ENCODE results near the gene JAM3. TPM values are rescaled to one million over a fixed set of nuclear protein-coding genes. Genes with fewer than 3 reads are reported as not detected.

The JAM3 gene
- total and polyA plus RNA-seq, 2 donors (not counting 1 experiment from before 2014, with no cell fraction given): 44.1 to 85.7 TPM

DNA sequence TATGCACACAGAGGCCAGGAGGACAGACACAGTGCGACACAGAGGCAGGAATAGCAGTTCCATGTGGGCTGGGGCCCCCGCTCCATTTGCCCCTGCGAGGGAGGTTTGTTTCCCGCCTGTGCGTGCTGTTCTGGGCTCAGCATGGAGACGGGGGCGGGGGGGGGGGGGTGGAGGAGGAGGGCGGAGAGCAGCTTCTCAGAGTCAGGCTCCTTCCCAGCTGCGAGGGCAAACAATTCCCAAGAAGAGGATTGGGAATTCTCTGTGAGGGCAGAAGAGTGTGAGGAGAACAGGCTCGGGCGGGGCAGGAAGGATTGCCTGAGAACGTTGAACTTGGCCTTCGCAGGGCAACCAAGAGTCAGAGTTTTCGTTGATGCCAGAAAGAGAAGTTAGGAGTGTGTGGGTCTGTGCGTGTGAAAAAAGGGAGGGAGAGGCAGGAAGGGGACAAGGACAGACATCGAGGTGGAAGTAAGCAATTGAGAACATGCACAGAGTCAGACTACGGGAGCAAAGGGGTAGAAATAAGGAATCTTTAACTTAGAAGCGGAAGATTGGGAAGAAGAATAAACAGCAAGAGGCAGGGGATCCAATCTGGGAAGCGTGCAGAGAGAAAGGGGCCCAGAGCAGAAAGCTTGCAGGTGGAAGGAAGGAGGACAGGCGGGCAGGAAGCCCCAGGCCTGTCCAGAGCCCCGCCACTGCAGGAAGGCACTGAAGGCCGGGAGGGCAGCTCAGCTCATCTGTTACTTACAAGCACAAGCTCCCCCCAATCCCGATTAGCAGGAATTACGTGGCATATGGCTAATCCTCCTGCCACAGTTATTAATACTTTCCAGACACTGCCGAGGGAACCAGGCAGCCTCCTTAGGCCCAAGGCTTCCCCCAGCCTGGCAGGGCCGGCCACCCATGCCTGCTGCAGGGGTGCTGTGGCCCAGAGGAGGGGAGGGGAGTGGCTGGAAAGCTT is 15.6 kb upstream of the JAM3 start:
- H3K79me2 ChIP-seq (ENCODE audit: control insufficient read depth, insufficient read depth, low read length): no peaks in the 10 kb centered on the region
- H3K27me3 ChIP-seq (ENCODE audit: control insufficient read depth, insufficient read depth, low read length): no peaks in the 10 kb centered on the region
- H3K9me3 ChIP-seq (ENCODE audit: control insufficient read depth, insufficient read depth, low read depth, low read length): no peaks in the 10 kb centered on the region
- DNase-seq (ENCODE audit: low read depth in 2 of 2): no peak
- H4K20me1 ChIP-seq (ENCODE audit: control insufficient read depth, extremely low read depth, insufficient read depth, low read length): no peaks in the 10 kb centered on the region
- no peak overlapping the region for H3K27ac ChIP-seq (ENCODE audit: insufficient read depth, low read length)
- peaks cover 2% of the 10 kb centered on the region for H3K4me1 ChIP-seq (ENCODE audit: control insufficient read depth, extremely low read depth, insufficient read depth, low read length)
- H3K4me3 ChIP-seq (replicated peaks in 1 of 4; ENCODE audit: control extremely low read depth in 1 of 4, insufficient read depth in 1 of 4, low read depth in 3 of 4, low read length in 4 of 4): no peak overlapping the region
- no peak overlapping the region for H3K4me2 ChIP-seq (ENCODE audit: extremely low read depth, insufficient read depth, low read length)
- peak overlapping the region; percentile 18 for H2AFZ ChIP-seq (ENCODE audit: low read length)
- no peak overlapping the region for H3K9ac ChIP-seq (ENCODE audit: insufficient read depth, low read length)
- TF ChIP-seq, protein P1, sequence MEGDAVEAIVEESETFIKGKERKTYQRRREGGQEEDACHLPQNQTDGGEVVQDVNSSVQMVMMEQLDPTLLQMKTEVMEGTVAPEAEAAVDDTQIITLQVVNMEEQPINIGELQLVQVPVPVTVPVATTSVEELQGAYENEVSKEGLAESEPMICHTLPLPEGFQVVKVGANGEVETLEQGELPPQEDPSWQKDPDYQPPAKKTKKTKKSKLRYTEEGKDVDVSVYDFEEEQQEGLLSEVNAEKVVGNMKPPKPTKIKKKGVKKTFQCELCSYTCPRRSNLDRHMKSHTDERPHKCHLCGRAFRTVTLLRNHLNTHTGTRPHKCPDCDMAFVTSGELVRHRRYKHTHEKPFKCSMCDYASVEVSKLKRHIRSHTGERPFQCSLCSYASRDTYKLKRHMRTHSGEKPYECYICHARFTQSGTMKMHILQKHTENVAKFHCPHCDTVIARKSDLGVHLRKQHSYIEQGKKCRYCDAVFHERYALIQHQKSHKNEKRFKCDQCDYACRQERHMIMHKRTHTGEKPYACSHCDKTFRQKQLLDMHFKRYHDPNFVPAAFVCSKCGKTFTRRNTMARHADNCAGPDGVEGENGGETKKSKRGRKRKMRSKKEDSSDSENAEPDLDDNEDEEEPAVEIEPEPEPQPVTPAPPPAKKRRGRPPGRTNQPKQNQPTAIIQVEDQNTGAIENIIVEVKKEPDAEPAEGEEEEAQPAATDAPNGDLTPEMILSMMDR (conservative IDR thresholded peaks at IDR 0.05 in 1 of 2, IDR thresholded peaks at IDR 0.05 in 1 of 2; ENCODE audit: low read depth in 1 of 2, low read length in 2 of 2): no peak
- no peak for TF ChIP-seq EZH2 (IDR thresholded peaks at IDR 0.05; ENCODE audit: low read length, missing control alignments)
- H3K36me3 ChIP-seq (ENCODE audit: control insufficient read depth, insufficient read depth, low read length): no peaks in the 10 kb centered on the region

DNA sequence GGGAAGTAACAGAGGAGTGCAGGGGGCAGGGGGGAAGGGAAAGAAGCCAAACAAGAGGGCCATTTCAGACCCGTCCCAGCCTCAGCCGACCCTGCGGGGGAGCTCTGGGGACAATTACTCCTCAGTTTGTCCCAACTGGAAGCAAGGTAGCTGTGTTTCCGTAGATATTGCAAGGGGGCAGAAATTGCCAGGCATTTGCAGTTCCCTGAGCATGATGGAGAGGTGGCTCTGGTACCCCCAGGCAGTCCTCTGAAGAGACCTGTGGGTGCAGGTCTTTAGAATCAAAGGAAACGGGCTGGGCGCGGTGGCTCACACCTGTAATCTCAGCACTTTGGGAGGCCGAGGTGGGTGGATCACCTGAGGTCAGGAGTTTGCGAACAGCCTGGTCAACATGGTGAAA is 13.8 kb upstream of the JAM3 start:
- no peak overlapping the region for H2AFZ ChIP-seq (ENCODE audit: low read length)
- no peaks in the 10 kb centered on the region for H4K20me1 ChIP-seq (ENCODE audit: control insufficient read depth, extremely low read depth, insufficient read depth, low read length)
- H3K4me1 ChIP-seq (ENCODE audit: control insufficient read depth, extremely low read depth, insufficient read depth, low read length): peaks cover 2% of the 10 kb centered on the region
- no peak overlapping the region for H3K4me3 ChIP-seq (replicated peaks in 1 of 4; ENCODE audit: control extremely low read depth in 1 of 4, insufficient read depth in 1 of 4, low read depth in 3 of 4, low read length in 4 of 4)
- no peaks in the 10 kb centered on the region for H3K9me3 ChIP-seq (ENCODE audit: control insufficient read depth, insufficient read depth, low read depth, low read length)
- no peak for DNase-seq (ENCODE audit: low read depth in 2 of 2)
- no peak overlapping the region for H3K9ac ChIP-seq (ENCODE audit: insufficient read depth, low read length)
- H3K27ac ChIP-seq (ENCODE audit: insufficient read depth, low read length): no peak overlapping the region
- no peaks in the 10 kb centered on the region for H3K79me2 ChIP-seq (ENCODE audit: control insufficient read depth, insufficient read depth, low read length)
- H3K36me3 ChIP-seq (ENCODE audit: control insufficient read depth, insufficient read depth, low read length): no peaks in the 10 kb centered on the region
- no peak overlapping the region for H3K4me2 ChIP-seq (ENCODE audit: extremely low read depth, insufficient read depth, low read length)
- H3K27me3 ChIP-seq (ENCODE audit: control insufficient read depth, insufficient read depth, low read length): no peaks in the 10 kb centered on the region
- no peak for TF ChIP-seq EZH2 (IDR thresholded peaks at IDR 0.05; ENCODE audit: low read length, missing control alignments)
- TF ChIP-seq, protein P1 (conservative IDR thresholded peaks at IDR 0.05 in 1 of 2, IDR thresholded peaks at IDR 0.05 in 1 of 2; ENCODE audit: low read depth in 1 of 2, low read length in 2 of 2): no peak

DNA sequence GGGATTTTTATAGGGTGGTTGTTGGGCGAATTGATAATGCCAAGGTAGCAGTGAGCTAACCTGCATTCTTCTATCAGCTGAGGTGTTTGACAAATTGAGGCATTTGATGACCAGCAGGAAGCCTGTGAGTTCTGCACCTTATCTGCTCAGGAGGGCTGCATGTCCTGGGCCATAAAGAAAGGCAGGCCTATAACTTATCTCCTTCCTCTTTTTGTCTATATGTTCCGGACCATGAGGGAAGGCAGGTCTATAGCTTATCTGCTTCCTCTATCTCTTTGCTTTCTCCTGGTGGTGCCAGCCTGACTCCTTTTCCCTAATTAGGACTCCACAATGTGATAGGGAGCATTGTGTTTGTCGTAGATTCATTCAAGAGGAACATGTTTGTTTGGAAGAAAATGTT is 8.6 kb upstream of the JAM3 start:
- H3K4me2 ChIP-seq (ENCODE audit: extremely low read depth, insufficient read depth, low read length): no peak overlapping the region
- no peak overlapping the region for H3K4me3 ChIP-seq (replicated peaks in 1 of 4; ENCODE audit: control extremely low read depth in 1 of 4, insufficient read depth in 1 of 4, low read depth in 3 of 4, low read length in 4 of 4)
- H4K20me1 ChIP-seq (ENCODE audit: control insufficient read depth, extremely low read depth, insufficient read depth, low read length): no peaks in the 10 kb centered on the region
- H3K9me3 ChIP-seq (ENCODE audit: control insufficient read depth, insufficient read depth, low read depth, low read length): no peaks in the 10 kb centered on the region
- no peak overlapping the region for H3K27ac ChIP-seq (ENCODE audit: insufficient read depth, low read length)
- TF ChIP-seq, protein P1 (conservative IDR thresholded peaks at IDR 0.05 in 1 of 2, IDR thresholded peaks at IDR 0.05 in 1 of 2; ENCODE audit: low read depth in 1 of 2, low read length in 2 of 2): no peak
- no peak for TF ChIP-seq EZH2 (IDR thresholded peaks at IDR 0.05; ENCODE audit: low read length, missing control alignments)
- no peaks in the 10 kb centered on the region for H3K4me1 ChIP-seq (ENCODE audit: control insufficient read depth, extremely low read depth, insufficient read depth, low read length)
- DNase-seq (ENCODE audit: low read depth in 2 of 2): no peak
- H3K27me3 ChIP-seq (ENCODE audit: control insufficient read depth, insufficient read depth, low read length): peaks cover 6% of the 10 kb centered on the region
- no peak overlapping the region for H3K9ac ChIP-seq (ENCODE audit: insufficient read depth, low read length)
- no peaks in the 10 kb centered on the region for H3K79me2 ChIP-seq (ENCODE audit: control insufficient read depth, insufficient read depth, low read length)
- no peak overlapping the region for H2AFZ ChIP-seq (ENCODE audit: low read length)
- no peaks in the 10 kb centered on the region for H3K36me3 ChIP-seq (ENCODE audit: control insufficient read depth, insufficient read depth, low read length)
